NCI-H146 (cell line): ENCODE measurements around the gene CLEC4F.

Source experiments
- DNase-seq: peaks from one replicate; lab custom pipeline; 2025; lab: John Stamatoyannopoulos, UW

Gene CLEC4F, protein sequence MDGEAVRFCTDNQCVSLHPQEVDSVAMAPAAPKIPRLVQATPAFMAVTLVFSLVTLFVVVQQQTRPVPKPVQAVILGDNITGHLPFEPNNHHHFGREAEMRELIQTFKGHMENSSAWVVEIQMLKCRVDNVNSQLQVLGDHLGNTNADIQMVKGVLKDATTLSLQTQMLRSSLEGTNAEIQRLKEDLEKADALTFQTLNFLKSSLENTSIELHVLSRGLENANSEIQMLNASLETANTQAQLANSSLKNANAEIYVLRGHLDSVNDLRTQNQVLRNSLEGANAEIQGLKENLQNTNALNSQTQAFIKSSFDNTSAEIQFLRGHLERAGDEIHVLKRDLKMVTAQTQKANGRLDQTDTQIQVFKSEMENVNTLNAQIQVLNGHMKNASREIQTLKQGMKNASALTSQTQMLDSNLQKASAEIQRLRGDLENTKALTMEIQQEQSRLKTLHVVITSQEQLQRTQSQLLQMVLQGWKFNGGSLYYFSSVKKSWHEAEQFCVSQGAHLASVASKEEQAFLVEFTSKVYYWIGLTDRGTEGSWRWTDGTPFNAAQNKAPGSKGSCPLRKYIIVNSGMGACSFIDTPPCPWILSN

DNA sequence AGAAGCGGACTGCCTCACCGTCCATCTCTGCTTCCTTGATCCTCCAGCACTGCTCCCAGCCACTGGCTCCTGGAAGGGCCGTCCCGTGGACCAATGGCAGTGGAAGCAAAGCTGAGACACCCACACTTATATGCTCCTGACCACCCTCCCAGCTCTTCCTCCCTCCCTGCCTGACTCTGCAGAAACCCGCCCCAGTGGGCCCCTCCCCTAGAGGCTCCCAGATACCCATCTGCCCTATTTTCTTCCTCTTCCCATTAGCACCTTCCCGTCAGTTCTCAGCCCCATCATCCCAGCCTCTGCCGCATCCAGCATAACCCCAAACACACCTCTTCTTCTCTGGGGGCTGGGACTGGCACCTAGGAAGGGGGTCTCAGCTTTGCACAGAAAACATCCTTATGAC is at the start of gene CLEC4F:
TSS of gene CLEC4F (minus strand) at position 101 of the 400 bp plus-strand sequence. CDS start at position 25, 76 bp downstream.
- DNase-seq, result no peak

DNA sequence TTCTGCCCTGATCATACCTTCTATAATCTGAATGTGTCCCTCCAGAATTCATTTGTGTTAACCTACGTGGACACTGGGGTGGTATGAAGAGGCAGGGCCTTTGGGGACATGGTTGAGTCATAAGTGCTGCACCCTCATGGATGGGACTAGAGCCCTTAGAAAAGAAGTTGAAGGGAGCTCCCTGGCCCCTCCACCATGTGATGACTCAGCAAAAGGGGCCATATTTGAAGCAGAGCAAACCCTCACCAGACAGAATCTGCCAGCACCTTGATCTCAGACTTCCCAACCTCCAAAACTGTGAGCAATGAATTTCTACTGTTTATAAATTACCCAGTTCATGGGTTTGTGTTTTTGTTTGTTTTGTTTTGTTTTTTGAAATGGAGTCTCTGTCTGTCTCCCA is 48.6 kb upstream of the CLEC4F start:
- no peak for DNase-seq

DNA sequence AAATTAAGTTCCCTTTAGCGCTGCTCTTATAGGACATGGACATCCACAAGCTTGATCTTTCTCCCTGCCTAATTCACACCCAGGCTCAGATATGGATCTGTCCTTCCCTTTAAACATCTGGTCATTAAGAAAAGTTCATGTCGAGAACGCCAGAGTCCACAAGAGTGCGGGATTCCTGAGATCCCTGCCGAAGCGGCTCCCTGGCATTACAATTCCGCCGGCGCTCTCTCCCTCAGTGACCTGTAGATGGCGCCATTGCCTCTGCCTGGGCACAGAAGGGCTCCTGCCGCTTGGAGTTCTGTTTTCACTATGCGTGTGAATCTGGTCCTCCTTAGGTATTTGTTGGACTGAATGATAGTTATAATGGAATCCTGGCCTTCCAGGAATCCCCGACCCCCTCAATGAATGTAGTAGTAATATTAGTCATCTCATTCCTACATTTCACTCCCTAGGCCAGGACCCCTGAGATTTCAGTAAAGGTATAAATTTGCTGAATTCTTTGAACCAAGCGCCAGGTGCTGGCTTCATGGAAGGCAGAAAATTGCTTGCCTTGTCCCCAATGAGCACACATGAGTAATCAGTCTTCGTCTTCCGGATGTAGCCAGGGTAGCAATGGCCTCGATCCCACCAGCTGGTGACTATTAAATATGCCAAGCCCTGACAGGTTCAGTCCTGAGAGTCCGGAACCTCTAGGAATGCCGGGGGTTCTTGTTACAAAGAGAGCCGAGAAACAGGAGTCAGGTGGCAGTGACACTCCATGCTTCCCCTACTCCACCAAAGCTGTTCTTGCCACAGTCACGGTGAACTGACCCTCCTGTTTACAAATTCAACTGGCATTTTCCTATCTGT is 41.6 kb upstream of the CLEC4F start:
- peak; percentile 76 for DNase-seq

DNA sequence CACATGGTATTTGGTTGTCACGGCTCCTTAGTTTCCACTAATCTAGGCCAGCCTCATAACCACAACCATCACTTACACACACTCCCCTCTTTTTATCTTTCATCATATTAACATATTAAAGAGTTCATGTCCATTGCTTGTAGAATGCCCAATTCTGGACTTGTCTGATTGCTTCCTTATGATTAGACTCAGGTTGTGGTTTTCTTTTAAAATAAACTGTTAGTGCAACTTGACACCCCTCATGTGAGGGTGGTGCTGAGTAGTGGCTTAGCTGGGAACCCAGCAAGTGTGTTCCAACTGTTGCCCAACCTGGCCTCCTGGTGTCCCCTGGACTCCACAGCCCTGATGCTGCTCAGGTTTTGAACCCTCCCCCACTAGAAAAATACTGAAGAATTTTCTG is 35.3 kb upstream of the CLEC4F start:
- no peak for DNase-seq

DNA sequence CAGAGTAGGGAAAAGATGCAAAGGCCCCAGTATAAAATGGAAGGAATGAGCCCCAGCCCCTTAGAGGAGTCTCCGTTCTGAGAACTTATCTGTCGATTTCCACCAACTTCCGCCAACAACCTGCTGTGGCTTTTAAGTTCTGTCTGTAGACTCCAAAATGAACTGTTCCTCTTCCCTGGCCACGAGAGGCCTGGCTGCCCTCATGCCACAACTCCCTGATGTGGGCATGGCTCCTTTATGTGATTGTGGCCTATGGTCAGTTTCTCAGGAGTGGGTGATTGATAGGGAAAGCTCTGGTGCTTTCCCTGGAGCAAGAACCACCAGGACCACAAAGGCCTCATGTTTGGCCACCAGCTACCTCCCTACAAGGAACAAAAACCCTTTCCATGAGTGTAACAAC is 34.0 kb upstream of the CLEC4F start:
- DNase-seq, result no peak

DNA sequence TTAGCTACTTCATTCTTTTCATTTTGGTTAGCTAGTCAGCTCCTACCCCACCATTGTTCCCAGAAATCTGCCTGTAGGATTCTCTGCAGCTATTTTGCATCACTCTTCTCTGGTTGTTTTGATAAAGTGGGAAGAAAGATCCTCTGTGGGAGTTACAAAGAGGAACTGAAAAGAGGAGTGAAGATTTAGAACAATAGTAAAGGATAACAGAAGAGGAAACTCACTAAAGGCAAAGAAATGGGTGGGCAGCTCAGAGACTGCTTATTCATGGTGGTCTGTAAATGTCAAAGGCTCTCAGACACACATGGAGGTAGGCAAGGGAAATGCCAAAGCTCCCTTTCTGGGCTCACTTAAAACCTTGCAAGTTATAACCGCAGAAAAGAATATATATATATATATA is 32.4 kb upstream of the CLEC4F start:
- no peak for DNase-seq

DNA sequence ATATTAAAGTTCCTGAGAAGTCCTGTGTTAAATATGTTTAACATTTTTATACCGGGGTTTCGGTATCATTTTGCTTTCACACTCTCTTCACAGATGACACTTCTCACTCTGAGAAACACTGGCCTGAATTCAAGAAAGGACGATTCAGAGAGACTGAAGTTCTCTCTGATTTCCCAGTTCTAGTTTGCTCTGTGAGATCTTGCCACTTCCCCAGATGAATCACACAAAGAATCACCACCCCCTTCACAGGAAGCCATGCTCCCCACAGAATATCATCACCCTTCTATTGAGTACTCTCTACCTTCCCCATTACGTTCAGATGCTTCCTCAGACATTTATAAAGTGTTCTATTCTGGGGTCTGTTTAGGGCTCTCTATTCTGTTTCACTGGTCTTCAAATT is 31.3 kb upstream of the CLEC4F start:
- no peak for DNase-seq

DNA sequence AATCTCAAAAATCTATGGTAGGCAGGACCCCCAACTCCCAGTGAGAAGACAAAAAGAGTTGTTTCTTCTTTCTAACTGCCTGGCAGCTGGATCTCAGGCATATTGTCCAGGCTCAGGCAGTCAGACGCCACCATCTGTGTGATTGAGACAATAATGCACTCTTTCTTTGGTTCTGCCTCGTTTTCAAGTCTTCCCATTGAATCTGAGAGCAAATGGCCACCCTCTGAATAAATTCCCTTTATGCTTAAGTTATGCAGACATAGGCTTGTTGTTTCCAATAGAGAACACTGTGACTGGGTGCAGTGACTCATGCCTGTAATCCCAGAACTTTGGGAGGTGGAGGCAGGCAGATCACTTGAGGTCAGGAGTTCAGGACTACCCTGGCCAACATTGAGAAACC is 30.5 kb upstream of the CLEC4F start:
- no peak for DNase-seq

DNA sequence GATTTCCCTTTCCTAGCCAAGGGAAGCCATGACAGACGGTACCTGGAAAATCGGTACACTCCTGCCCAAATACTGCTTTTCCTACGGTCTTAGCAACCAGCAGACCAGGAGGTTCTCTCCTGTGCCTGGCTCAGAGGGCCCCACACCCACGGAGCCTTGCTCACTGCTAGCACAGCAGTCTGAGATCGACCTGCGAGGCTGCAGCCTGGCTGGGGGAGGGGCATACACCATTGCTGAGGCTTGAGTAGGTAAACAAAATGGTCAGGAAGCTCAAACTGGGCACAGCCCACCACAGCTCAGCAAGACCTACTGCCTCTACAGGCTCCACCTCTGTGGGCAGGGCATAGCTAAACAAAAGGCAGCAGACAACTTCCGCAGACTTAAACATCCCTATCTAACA is 22.0 kb upstream of the CLEC4F start:
- no peak for DNase-seq

DNA sequence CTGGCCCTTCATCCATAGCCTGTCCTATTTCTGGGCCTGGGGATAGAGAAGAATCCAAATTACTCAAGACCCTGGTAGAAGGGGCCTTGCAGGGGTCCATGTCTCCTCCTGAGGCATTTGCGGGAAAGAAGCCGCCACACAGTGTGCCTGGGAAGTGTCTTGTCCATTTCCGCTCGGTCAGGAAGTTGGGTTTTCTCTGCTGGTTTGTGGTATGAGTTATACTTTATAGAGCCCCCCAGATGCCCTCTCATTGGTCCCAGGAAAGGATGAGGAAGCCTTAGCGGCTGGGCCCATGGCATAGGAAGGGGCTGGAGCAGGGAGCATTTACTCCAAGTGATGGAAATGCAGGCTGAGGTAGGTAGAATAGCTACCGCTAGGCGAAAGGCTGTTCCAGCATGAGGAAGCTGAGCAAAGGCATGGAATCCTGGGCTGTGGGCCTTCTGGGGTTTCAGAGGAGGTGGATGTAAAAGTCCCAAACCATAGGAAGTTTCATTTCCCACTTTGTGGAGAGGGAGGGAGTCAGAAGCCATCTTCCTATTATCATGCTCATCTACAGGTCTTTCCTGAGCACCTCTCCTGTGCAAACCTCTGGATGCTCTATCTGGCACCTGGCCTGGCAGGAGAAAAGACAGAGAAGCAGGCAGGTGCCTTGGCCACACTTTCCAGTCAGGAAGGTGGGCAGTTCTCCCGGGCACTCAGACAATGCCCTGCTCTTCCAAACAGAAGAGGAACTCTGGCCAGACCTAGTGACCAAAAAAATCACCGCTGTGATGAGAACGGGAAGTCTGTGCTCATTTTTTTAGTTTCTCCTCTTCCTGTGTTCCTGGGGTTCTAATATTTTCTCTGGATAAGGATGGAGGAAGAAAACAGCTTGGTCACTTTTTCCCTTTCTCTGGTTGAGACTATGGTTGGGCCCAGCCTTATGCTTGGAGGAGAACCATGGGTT is 17.9 kb upstream of the CLEC4F start:
- no peak for DNase-seq

DNA sequence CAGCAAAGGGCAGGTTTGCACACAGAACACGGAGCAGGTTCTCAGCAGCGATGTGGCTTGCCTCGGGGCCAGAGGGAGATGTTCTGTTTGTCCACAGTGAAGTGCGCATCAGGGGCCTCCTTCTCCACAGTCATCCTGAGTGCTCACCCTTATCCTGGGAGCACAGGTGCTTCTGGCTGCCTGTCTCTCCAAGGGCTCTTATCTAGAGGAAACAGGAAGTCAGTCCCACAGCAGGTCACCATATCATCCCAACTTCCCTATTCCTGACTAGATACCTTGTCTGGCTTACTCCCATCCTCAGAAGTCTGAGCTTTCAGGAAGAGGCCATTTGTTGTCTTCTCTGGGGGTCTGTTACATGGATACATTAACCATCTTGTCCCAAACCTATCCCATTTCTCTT is 15.2 kb upstream of the CLEC4F start, which contains the start of gene CD207:
TSS of gene CD207 (minus strand) at position 174 of the 400 bp plus-strand sequence. CDS start at position 134, 40 bp downstream.
- no peak for DNase-seq

DNA sequence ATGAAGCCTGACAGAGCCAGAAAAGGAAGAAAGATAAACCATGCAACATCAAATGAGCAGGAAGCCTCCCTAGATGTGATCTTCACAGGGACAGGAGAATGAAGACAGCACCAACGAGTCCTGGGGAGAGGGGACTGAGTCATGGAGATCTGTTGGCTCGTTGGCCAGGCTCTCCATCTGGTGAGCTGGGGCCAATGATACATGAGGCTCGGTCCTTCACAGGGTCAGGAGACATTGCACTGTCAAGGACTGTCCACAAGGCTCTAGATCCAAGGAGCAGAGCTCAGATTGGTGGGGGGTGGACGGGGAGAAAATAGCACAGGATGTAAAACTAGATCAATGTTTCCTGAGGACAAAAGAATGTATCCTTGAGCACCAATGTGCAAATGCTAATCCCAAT is 14.5 kb upstream of the CLEC4F start:
- DNase-seq, result no peak

DNA sequence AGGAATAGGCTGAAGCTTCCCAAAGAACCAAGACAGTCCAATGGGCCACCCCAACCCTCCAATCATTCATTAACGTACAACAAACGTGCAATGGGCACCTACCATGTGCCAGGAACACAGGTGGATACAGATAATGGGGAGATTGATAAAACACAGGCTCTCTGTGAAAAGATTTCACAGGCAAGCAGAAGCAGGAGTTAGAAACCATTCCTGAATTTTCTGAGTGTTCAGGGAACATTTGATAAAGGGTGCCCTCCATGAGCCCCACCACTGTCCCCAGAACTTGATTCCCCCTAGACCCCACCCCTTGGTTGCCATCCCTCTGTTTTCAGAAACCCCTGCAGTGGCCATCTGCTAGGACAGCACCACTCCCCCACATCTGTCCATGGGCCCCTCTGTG is 13.7 kb upstream of the CLEC4F start:
- no peak for DNase-seq

DNA sequence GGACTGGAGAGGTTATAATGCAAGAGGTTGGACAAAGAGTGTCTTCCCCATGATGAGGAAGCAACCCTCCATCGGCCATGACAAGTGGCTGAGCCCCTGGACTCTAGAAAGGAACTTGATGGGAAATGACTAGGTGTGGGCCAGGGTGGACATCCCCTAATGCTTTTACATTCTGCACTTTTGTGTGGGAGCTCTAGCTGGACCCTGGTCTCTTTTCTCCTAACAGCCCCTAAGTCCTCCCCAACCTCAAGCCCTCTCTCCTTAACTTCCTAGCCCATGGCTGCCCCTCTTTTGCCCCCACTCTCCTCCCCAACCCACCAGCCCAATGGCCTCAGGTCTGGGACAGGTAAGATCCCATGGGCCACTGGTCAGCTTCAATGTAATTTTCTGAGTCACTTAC is 12.8 kb upstream of the CLEC4F start:
- no peak for DNase-seq

DNA sequence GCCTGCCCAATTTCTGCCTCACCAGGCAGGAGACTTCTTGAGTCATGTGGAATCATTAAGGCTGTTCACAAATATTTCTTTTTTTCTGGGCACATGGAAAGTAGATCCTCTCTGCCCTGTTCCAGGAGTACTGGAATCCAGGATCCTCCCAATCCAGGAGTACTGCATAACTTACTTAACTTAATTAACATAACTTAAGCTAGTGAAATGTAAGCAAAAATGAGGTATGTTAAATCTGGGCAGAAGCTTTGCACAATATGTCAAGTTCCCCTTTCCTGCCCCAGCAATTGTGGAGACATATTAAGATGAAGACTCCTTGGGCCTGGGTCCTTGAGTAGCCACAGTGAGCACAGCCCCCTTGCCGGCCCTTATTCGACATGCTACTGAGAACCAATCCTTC is 12.0 kb upstream of the CLEC4F start:
- no peak for DNase-seq

DNA sequence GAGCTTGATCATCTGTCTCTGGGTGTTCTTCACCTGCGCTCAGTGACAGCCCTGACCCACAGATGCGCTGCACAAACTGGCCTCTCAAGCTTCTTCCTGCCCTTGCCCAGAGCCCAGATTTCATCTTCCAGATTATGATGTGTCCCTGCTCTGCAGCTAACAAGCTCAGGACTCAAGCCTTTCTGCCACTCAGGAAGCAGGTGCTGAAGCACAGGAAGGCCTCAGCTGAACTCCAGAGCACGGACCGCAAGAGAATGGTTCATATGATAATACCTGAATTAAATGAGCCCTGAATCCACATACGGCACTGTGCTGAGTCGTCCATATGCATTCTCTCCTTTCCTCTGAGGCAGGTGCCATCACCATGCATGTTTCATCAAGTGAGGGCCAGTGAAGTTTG is 11.5 kb upstream of the CLEC4F start:
- no peak for DNase-seq

DNA sequence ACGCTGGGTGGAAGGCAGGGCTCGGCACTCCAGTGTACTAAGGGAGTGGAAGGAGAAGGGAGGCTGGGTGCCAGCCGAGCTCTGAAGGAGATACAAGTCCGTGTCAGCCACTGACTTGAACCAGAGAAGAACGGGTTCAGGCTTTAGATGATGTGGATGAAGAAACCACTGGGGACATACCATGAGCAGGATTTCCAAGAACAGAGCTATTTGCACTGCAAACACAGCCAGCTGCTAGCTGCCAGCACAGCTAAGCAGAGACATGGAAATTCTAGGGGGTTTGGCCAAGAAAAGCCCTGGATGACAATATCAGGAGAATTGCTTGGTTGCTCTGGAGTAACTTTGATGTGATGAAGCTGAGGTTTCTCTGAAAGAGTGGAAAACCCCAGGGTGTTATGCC is 10.0 kb upstream of the CLEC4F start:
- DNase-seq, result no peak

DNA sequence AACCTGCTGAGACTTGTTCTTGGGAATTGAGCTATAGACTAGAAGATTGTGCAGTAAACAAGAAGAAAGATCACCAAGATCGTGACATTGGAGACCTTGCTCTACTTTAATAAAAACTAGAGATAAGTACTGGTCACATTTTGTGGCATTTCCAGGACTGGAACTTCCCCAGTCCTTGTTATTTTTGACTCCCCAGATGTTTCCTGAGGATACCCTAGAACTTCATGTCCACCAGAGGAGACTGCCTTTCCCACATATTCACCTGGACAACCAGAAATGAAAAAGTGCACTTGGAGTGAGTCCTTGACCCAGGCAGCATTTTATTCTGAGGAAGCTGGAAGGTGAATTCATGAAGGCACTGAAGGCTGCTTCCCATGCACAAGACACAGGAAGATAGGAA is 9.5 kb upstream of the CLEC4F start:
- no peak for DNase-seq

DNA sequence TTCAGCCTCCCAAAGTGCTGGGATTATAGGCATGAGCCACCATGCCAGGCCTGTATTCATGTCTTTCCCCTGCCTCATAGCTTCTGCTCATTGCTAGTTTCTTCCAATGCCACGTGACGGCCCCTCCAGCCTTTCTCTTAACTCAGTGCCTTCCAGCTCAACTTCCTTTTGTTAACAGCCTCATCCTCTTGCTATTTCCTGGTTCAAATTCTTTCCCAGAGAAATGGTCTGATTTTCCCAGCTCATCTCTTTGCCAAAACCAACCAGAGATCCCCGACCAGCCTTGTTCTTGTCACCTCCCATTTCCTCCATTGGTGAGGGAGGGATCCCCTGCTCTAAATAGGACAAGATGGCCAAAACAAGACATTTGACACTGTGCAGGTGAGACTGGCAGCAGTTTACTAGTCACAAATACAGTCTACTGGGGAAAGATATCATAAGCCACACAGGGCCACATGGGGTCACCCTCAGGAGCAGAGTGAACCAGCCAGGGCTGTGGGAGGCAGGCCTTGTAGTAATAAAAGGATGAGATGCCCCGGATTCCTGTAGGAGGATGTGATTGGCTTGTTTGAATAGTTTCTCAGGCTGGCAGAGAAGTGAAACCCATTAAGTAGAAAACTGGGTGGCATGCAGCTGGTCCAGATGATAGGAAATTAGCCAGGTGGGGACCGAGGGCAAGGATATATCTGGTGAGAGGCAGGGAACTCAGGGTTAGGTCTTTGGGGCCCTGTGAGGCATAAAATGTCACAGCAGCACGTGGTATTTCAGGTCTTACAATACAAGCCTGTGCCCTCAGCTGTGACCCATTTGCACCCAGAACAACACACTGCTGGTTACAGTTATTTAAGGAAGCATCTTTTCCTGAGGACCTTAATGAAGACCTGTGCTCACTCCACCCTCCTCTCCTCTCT is 8.8 kb upstream of the CLEC4F start:
- no peak for DNase-seq

DNA sequence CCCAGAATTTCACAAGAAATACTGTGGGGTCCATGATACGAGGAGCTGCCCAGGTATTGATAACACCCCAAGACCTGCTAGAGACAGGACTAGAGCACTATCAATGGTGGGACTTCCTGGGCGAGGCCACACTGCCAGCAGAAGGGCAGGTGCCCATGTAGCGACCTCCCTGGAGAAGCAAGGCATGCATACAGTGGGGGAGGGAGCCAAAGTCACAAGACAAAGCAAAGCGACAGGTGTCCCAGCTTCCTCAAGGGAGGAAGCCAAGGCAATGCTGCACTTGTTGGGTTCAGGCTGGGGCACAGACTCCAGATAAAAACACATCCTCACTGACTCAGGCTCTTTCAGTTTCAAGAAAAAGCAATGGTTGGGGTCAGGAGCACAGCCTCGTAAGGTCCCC is 7.7 kb upstream of the CLEC4F start:
- DNase-seq, result peak; percentile 22

DNA sequence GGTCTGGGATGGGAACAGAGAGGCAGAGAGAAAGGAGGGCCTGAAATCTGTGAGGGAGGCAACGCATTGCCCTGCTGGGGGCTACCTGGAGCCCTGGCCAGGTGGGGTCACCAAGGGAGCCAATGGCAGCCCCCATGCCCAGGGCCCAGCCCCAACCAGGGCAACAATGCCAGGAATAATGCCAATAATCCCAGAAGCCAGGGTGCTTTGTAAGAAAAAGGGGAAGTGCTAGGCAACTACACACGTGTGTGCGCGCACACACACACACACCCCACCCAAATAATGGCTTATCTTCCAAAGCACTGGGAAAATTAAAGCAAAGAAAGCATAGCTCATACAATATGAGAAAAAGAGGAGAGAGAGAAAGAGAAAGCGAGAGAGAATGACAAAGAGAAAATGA is 7.0 kb upstream of the CLEC4F start:
- no peak for DNase-seq
